Cardiac muscle cell (in vitro differentiated cells and primary cell): ENCODE measurements around the gene NFKBIB. TPM values are rescaled to one million over a fixed set of nuclear protein-coding genes. Genes with fewer than 3 reads are reported as not detected.

ENCODE experiments used
- DNase-seq, 2 donors: peaks; one replicate each; pipeline versions ENCODE4 v3.0.0 to v3.0.0-alpha.2; 2010 to 2017; ENCODE audit warnings: low read depth in 1 of 2, low spot score in 1 of 2
- H3K27ac ChIP-seq: fragments of 200-600 bp; sonication (generic); 2 replicates; pipeline ENCODE4 v1.5.1; 2016
- H3K27me3 ChIP-seq: fragments of 200-600 bp; sonication (generic); 2 replicates; pipeline ENCODE4 v1.6.0; 2016; ENCODE audit warnings: control low read depth
- H3K36me3 ChIP-seq: fragments of 200-600 bp; sonication (generic); 2 replicates; pipeline ENCODE4 v1.5.1; 2016; ENCODE audit warnings: control low read depth
- H3K4me1 ChIP-seq: fragments of 200-600 bp; sonication (generic); 2 replicates; pipeline ENCODE4 v1.8.1; 2017; ENCODE audit warnings: low read depth, mild to moderate bottlenecking, mixed run types
- H3K4me3 ChIP-seq: fragments of 200-600 bp; sonication (generic); 2 replicates; pipeline ENCODE4 v1.5.1; 2016; ENCODE audit warnings: mild to moderate bottlenecking
- H3K9me3 ChIP-seq: fragments of 200-600 bp; sonication (generic); 2 replicates; pipeline ENCODE4 v1.5.1; 2017; ENCODE audit warnings: low read depth, mild to moderate bottlenecking, control low read depth
- polyA plus RNA-seq: library from polyadenylated mRNA; unstranded; fragments of >200 nt; fragmentation: Nextera tagmentation; extraction: Ambion mirVana; gene quantifications from 2 replicates; pipeline ENCODE4 v1.2.1, GENCODE V29; 2016
- total RNA-seq: library from RNA; depleted of rRNA; stranded (reverse); fragments of >200 nt; gene quantifications from 2 replicates; pipeline ENCODE4 v1.2.3, GENCODE V29; 2016
- TF ChIP-seq, protein P1 (sequence below): IDR thresholded peaks from 2 replicates; pipeline ENCODE4 v1.5.1; 2012; ENCODE audit warnings: low read depth, mild to moderate bottlenecking, low read length

The NFKBIB gene
- total and polyA plus RNA-seq, 2 experiments from 2014 or later, result 14.7 to 19.6 TPM

DNA sequence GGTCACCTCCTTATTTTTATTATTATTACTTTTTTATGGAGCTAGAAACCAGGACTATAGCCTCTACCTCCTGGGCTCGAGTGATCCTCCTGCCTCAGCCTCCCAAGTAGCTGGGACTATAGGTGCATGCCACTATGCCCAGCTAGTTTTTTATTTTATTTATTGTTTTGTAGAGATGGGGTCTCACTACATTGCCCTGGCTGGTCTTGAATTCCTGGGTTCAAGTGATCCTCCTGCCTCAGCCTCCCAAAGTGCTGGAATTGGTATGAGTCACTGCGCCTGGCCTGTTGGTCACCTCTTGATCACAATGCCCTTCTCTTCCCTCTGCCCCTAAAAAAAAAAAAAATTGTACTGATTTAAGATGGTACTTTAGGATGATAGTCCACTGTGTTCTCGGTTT, 51.4 kb downstream of the NFKBIB start:
- no peak overlapping the region for H3K4me3 ChIP-seq
- no peak overlapping the region for H3K27ac ChIP-seq
- TF ChIP-seq, protein P1, sequence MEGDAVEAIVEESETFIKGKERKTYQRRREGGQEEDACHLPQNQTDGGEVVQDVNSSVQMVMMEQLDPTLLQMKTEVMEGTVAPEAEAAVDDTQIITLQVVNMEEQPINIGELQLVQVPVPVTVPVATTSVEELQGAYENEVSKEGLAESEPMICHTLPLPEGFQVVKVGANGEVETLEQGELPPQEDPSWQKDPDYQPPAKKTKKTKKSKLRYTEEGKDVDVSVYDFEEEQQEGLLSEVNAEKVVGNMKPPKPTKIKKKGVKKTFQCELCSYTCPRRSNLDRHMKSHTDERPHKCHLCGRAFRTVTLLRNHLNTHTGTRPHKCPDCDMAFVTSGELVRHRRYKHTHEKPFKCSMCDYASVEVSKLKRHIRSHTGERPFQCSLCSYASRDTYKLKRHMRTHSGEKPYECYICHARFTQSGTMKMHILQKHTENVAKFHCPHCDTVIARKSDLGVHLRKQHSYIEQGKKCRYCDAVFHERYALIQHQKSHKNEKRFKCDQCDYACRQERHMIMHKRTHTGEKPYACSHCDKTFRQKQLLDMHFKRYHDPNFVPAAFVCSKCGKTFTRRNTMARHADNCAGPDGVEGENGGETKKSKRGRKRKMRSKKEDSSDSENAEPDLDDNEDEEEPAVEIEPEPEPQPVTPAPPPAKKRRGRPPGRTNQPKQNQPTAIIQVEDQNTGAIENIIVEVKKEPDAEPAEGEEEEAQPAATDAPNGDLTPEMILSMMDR, result no peak
- no peaks in the 10 kb centered on the region for H3K27me3 ChIP-seq
- no peaks in the 10 kb centered on the region for H3K4me1 ChIP-seq
- no peak for DNase-seq
- no peaks in the 10 kb centered on the region for H3K9me3 ChIP-seq
- H3K36me3 ChIP-seq, result no peaks in the 10 kb centered on the region

DNA sequence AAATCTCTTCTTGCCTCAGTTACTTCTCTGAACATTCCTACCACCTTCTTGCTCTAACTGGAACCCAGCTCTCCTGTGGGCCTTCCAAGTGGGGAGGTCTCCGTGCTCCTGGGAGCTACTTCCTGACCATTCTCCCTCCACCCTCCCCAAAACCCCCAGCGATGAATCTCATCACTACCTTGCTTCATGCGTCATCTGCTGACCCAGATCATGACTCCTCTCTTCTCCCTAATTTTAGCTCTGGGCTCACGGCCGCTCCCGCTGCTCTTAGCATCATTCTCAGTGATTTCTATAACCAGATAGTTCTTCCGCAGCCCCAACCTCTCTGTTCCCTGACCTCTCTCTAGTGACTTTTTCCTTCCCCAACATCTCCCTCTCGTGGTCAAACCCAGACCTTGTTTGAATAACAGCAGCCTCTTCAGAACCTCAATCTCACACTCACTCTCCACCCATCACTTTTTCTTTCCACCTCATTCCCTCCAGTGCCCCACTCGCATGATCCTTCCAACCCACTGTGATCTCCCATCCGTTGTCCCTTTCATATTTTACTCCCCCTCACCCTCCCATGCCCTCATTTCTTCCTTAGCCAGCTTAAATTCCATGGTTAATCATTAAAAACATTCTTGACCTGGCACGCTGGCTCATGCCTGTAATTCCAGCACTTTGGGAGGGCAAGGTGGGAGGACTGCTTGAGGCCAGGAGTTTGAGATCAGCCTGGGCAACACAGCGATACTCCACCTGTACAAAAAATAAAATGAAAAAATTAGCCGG, 52.8 kb downstream of the NFKBIB start:
- DNase-seq, result peak; percentile 11 to 43
- Histone ChIP-seq H3K36me3 (no peaks in the 10 kb centered on the region), H3K4me1 (no peaks in the 10 kb centered on the region), H3K4me3 (no peak overlapping the region), H3K27ac (no peak overlapping the region), H3K9me3 (no peaks in the 10 kb centered on the region), H3K27me3 (no peaks in the 10 kb centered on the region)
- TF ChIP-seq, protein P1, result peak; percentile 21

DNA sequence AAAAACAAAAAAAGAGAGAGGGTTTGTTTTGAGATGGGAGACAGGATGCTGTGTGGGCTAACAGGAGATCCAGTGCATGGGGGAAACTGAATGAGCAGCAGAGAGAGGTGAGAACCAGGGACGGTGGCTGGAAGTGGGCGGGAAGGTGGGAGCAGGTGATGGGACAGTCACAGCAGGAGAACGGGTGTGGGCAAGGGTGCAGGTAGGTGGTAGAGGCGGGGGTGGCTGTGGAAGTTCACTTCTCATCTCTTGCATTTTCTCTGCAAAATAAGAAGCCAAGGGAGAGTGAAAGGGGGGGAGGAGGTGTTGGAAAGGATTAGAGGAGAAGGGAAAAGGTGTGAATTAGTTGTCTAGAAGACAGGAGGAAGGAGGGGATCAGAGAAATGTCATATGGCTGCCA, 53.9 kb downstream of the NFKBIB start:
- H3K27me3 ChIP-seq, result no peaks in the 10 kb centered on the region
- TF ChIP-seq, protein P1, result no peak
- no peak for DNase-seq
- no peaks in the 10 kb centered on the region for H3K9me3 ChIP-seq
- no peaks in the 10 kb centered on the region for H3K4me1 ChIP-seq
- no peak overlapping the region for H3K4me3 ChIP-seq
- no peaks in the 10 kb centered on the region for H3K36me3 ChIP-seq
- H3K27ac ChIP-seq, result no peak overlapping the region

DNA sequence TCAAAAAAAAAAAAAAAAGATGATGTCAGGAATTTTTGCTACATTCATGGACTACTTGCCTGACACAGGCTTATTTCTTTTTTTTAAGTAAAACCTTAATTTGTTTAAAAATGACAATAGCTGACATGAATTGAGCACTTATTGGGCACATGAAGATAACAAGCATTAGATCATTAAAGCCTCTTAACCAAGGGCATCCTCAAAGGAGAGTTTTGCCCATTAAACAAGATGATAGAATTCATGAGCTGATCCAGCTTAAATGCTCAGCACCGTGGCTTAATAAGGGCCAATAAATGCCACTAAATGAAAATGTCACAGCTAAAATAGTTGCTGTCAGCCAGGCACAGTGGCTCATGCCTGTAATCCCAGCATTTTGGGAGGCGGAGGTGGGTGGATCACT, 56.5 kb downstream of the NFKBIB start:
- no peaks in the 10 kb centered on the region for H3K9me3 ChIP-seq
- no peaks in the 10 kb centered on the region for H3K36me3 ChIP-seq
- no peaks in the 10 kb centered on the region for H3K27me3 ChIP-seq
- no peak overlapping the region for H3K4me3 ChIP-seq
- no peak for DNase-seq
- no peaks in the 10 kb centered on the region for H3K4me1 ChIP-seq
- TF ChIP-seq, protein P1, result no peak
- no peak overlapping the region for H3K27ac ChIP-seq

DNA sequence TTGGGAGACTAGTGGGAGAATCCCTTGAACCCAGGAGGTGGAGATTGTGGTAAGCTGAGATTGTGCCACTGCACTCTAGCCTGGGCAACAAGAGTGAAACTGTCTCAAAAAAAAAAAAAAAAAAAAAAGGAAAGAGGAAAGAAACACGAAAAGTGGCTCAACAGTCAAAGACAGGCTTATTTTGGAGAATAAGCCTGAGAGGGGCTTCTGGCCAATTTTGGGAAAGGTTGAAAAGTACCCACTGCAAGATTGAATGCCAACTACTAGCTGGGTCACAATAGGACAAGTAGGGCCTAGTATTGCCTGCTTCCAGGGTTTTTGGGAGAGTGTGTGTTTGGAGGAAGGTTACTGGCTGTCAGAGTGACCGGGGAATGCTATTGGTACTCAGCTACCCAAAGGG, 58.5 kb downstream of the NFKBIB start:
- no peaks in the 10 kb centered on the region for H3K36me3 ChIP-seq
- no peak for DNase-seq
- H3K4me1 ChIP-seq, result no peaks in the 10 kb centered on the region
- H3K27me3 ChIP-seq, result no peaks in the 10 kb centered on the region
- no peaks in the 10 kb centered on the region for H3K9me3 ChIP-seq
- H3K27ac ChIP-seq, result no peak overlapping the region
- TF ChIP-seq, protein P1, result no peak
- no peak overlapping the region for H3K4me3 ChIP-seq

Other genes with a start within 250 kb of the NFKBIB start
- gene CAPN12, start 155.5 kb upstream of the NFKBIB start, total RNA-seq, result 1.6 and 10.9 TPM in 2 replicates
- gene CAPN12, start 155.5 kb upstream of the NFKBIB start, polyA plus RNA-seq, result 1.3 and 3.4 TPM in 2 replicates
- not detected in 2 replicates for gene LGALS7, start 126.5 kb upstream of the NFKBIB start, total RNA-seq
- not detected in 2 replicates for gene LGALS7, start 126.5 kb upstream of the NFKBIB start, polyA plus RNA-seq
- not detected in 2 replicates for gene LGALS7B, start 110.8 kb upstream of the NFKBIB start, total RNA-seq
- gene LGALS7B, start 110.8 kb upstream of the NFKBIB start, polyA plus RNA-seq, result not detected in 2 replicates
- gene LGALS4, start 87.0 kb upstream of the NFKBIB start, total RNA-seq, result 0.46 and 1.0 TPM in 2 replicates
- gene LGALS4, start 87.0 kb upstream of the NFKBIB start, polyA plus RNA-seq, result 0.50 and 2.0 TPM in 2 replicates
- 171 and 180 TPM in 2 replicates for gene ECH1, start 68.2 kb upstream of the NFKBIB start, total RNA-seq
- gene ECH1, start 68.2 kb upstream of the NFKBIB start, polyA plus RNA-seq, result 360 and 430 TPM in 2 replicates
- gene HNRNPL, start 50.0 kb upstream of the NFKBIB start, total RNA-seq, result 300 and 326 TPM in 2 replicates
- gene HNRNPL, start 50.0 kb upstream of the NFKBIB start, polyA plus RNA-seq, result 240 and 291 TPM in 2 replicates
- 8.4 and 8.9 TPM in 2 replicates for gene RINL, start 21.7 kb upstream of the NFKBIB start, total RNA-seq
- 3.9 and 10.6 TPM in 2 replicates for gene RINL, start 21.7 kb upstream of the NFKBIB start, polyA plus RNA-seq
- gene SIRT2, start 351 bp upstream of the NFKBIB start, total RNA-seq, result 33.4 and 42.2 TPM in 2 replicates
- gene SIRT2, start 351 bp upstream of the NFKBIB start, polyA plus RNA-seq, result 33.5 and 40.7 TPM in 2 replicates
- gene CCER2, start 12.2 kb downstream of the NFKBIB start, total RNA-seq, result 1.4 and 2.6 TPM in 2 replicates
- 3.0 and 3.1 TPM in 2 replicates for gene CCER2, start 12.2 kb downstream of the NFKBIB start, polyA plus RNA-seq
- 37.2 and 43.0 TPM in 2 replicates for gene SARS2, start 30.8 kb downstream of the NFKBIB start, total RNA-seq
- gene SARS2, start 30.8 kb downstream of the NFKBIB start, polyA plus RNA-seq, result 52.3 and 78.9 TPM in 2 replicates
- 48.0 and 52.0 TPM in 2 replicates for gene MRPS12, start 31.0 kb downstream of the NFKBIB start, total RNA-seq
- 72.2 and 84.7 TPM in 2 replicates for gene MRPS12, start 31.0 kb downstream of the NFKBIB start, polyA plus RNA-seq
- gene FBXO17, start 75.8 kb downstream of the NFKBIB start, total RNA-seq, result 30.9 and 65.3 TPM in 2 replicates
- 39.3 and 65.3 TPM in 2 replicates for gene FBXO17, start 75.8 kb downstream of the NFKBIB start, polyA plus RNA-seq
- gene FBXO27, start 132.6 kb downstream of the NFKBIB start, total RNA-seq, result 17.8 and 21.0 TPM in 2 replicates
- gene FBXO27, start 132.6 kb downstream of the NFKBIB start, polyA plus RNA-seq, result 9.1 and 13.4 TPM in 2 replicates
- gene ACP7, start 184.4 kb downstream of the NFKBIB start, total RNA-seq, result not detected in 2 replicates
- gene ACP7, start 184.4 kb downstream of the NFKBIB start, polyA plus RNA-seq, result not detected in 2 replicates
- 28.7 and 57.9 TPM in 2 replicates for gene PAK4, start 225.8 kb downstream of the NFKBIB start, total RNA-seq
- gene PAK4, start 225.8 kb downstream of the NFKBIB start, polyA plus RNA-seq, result 32.5 and 62.2 TPM in 2 replicates